ENCODE results near the gene ZNF200.
"Not testable (repeated sequence)": the region's sequence is repeated elsewhere in the genome, so short reads cannot be mapped to it uniquely, and the experiment has no call there.

ZNF200 gene

GRCh38 chr16:3254309-3254708, 19.4 kb upstream of the ZNF200 start:
- in situ Hi-C loops (cut with HindIII; ENCODE audit: low sequenced_read_pairs) = no loop called here

GRCh38 chr16:3252967-3253366, 18.0 kb upstream of the ZNF200 start:
- in situ Hi-C loops (cut with HindIII; ENCODE audit: low sequenced_read_pairs) = no loop called here

GRCh38 chr16:3249451-3249850, 14.5 kb upstream of the ZNF200 start:
- in situ Hi-C loops (cut with HindIII; ENCODE audit: low sequenced_read_pairs) = no loop called here

GRCh38 chr16:3249020-3249419, 14.1 kb upstream of the ZNF200 start:
- in situ Hi-C loops (cut with HindIII; ENCODE audit: low sequenced_read_pairs) = no loop called here

GRCh38 chr16:3248596-3248995, 13.6 kb upstream of the ZNF200 start:
- in situ Hi-C loops (cut with HindIII; ENCODE audit: low sequenced_read_pairs) = no loop called here

GRCh38 chr16:3246876-3247275, 11.9 kb upstream of the ZNF200 start:
- in situ Hi-C loops (cut with HindIII; ENCODE audit: low sequenced_read_pairs) = no loop called here

GRCh38 chr16:3246002-3246401, 11.0 kb upstream of the ZNF200 start:
- in situ Hi-C loops (cut with HindIII; ENCODE audit: low sequenced_read_pairs) = no loop called here

- in situ Hi-C loops (cut with HindIII; ENCODE audit: low sequenced_read_pairs) = no loop called here
Observed at GRCh38 chr16:3243882-3244281, 8.9 kb upstream of the ZNF200 start.

- in situ Hi-C loops (cut with HindIII; ENCODE audit: low sequenced_read_pairs) = no loop called here
Observed at GRCh38 chr16:3242709-3243108, 7.8 kb upstream of the ZNF200 start.

GRCh38 chr16:3241761-3242160, 6.8 kb upstream of the ZNF200 start:
- in situ Hi-C loops (cut with HindIII; ENCODE audit: low sequenced_read_pairs) = no loop called here

GRCh38 chr16:3235856-3236669, 1.1 kb upstream of the ZNF200 start:
- in situ Hi-C loops (cut with HindIII; ENCODE audit: low sequenced_read_pairs) = no loop called here

- in situ Hi-C loops (cut with HindIII; ENCODE audit: low sequenced_read_pairs) = no loop called here
Observed at GRCh38 chr16:3234543-3234856, 458 bp downstream of the ZNF200 start.

GRCh38 chr16:3223913-3224515, 10.9 kb downstream of the ZNF200 start:
- in situ Hi-C loops (cut with HindIII; ENCODE audit: low sequenced_read_pairs) = no loop called here

GRCh38 chr16:3220839-3221238, 14.1 kb downstream of the ZNF200 start:
- in situ Hi-C loops (cut with HindIII; ENCODE audit: low sequenced_read_pairs) = no loop called here

- in situ Hi-C loops (cut with HindIII; ENCODE audit: low sequenced_read_pairs) = no loop called here
Observed at GRCh38 chr16:3216263-3216640, 18.7 kb downstream of the ZNF200 start.

GRCh38 chr16:3215601-3216262, 19.2 kb downstream of the ZNF200 start:
- in situ Hi-C loops (cut with HindIII; ENCODE audit: low sequenced_read_pairs) = no loop called here

GRCh38 chr16:3214904-3215600, 19.9 kb downstream of the ZNF200 start:
- in situ Hi-C loops (cut with HindIII; ENCODE audit: low sequenced_read_pairs) = no loop called here

- in situ Hi-C loops (cut with HindIII; ENCODE audit: low sequenced_read_pairs) = no loop called here
Observed at GRCh38 chr16:3212567-3212966, 22.4 kb downstream of the ZNF200 start.

GRCh38 chr16:3212006-3212405, 23.0 kb downstream of the ZNF200 start:
- in situ Hi-C loops (cut with HindIII; ENCODE audit: low sequenced_read_pairs) = no loop called here

GRCh38 chr16:3207086-3207953, 27.6 kb downstream of the ZNF200 start:
- in situ Hi-C loops (cut with HindIII; ENCODE audit: low sequenced_read_pairs) = no loop called here

GRCh38 chr16:3205939-3206338, 29.0 kb downstream of the ZNF200 start:
- in situ Hi-C loops (cut with HindIII; ENCODE audit: low sequenced_read_pairs) = not testable (repeated sequence)

Measured in DLD1 (cell line).